ENCODE results near the gene TIGD2. TPM values are rescaled to one million over a fixed set of nuclear protein-coding genes. Genes with fewer than 3 reads are reported as not detected.

TIGD2 gene
- total and polyA plus RNA-seq, 2 donors from 2014 or later, result 5.1 to 9.1 TPM

GRCh38 chr4:89146196-89146595 is 34.9 kb downstream of the TIGD2 start:
- FAIRE-seq (no peak), DNase-seq (no peak)
- no peaks in the 10 kb centered on the region for H3K9me3 ChIP-seq (ENCODE audit: control insufficient read depth in 2 of 3, insufficient read depth in 1 of 3, low read length in 3 of 3)
- TF ChIP-seq, protein P1, sequence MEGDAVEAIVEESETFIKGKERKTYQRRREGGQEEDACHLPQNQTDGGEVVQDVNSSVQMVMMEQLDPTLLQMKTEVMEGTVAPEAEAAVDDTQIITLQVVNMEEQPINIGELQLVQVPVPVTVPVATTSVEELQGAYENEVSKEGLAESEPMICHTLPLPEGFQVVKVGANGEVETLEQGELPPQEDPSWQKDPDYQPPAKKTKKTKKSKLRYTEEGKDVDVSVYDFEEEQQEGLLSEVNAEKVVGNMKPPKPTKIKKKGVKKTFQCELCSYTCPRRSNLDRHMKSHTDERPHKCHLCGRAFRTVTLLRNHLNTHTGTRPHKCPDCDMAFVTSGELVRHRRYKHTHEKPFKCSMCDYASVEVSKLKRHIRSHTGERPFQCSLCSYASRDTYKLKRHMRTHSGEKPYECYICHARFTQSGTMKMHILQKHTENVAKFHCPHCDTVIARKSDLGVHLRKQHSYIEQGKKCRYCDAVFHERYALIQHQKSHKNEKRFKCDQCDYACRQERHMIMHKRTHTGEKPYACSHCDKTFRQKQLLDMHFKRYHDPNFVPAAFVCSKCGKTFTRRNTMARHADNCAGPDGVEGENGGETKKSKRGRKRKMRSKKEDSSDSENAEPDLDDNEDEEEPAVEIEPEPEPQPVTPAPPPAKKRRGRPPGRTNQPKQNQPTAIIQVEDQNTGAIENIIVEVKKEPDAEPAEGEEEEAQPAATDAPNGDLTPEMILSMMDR (IDR thresholded peaks at IDR 0.05; ENCODE audit: borderline replicate concordance, extremely low read depth, insufficient read depth), result no peak
- intact Hi-C loops (cut with DNase I), result no loop called here
- H3K27ac ChIP-seq (ENCODE audit: low read depth in 2 of 2, low read length in 2 of 2), result no peak overlapping the region
- H3K36me3 ChIP-seq (ENCODE audit: control insufficient read depth in 2 of 3, insufficient read depth in 3 of 3, low read length in 3 of 3), result no peaks in the 10 kb centered on the region
- no peaks in the 10 kb centered on the region for H3K27me3 ChIP-seq (ENCODE audit: control insufficient read depth, insufficient read depth, low read length)
- H3K9ac ChIP-seq (ENCODE audit: low read length in 3 of 3), result no peak overlapping the region
- no peaks in the 10 kb centered on the region for H3K4me1 ChIP-seq (ENCODE audit: control insufficient read depth in 2 of 3, insufficient read depth in 2 of 3, low read depth in 1 of 3, low read length in 3 of 3)
- H3K4me3 ChIP-seq (ENCODE audit: low read length in 3 of 3), result no peak overlapping the region

- TF ChIP-seq, protein P1 (IDR thresholded peaks at IDR 0.05; ENCODE audit: borderline replicate concordance, extremely low read depth, insufficient read depth), result no peak
Observed at GRCh38 chr4:89152972-89153371, 41.6 kb downstream of the TIGD2 start.

DNA sequence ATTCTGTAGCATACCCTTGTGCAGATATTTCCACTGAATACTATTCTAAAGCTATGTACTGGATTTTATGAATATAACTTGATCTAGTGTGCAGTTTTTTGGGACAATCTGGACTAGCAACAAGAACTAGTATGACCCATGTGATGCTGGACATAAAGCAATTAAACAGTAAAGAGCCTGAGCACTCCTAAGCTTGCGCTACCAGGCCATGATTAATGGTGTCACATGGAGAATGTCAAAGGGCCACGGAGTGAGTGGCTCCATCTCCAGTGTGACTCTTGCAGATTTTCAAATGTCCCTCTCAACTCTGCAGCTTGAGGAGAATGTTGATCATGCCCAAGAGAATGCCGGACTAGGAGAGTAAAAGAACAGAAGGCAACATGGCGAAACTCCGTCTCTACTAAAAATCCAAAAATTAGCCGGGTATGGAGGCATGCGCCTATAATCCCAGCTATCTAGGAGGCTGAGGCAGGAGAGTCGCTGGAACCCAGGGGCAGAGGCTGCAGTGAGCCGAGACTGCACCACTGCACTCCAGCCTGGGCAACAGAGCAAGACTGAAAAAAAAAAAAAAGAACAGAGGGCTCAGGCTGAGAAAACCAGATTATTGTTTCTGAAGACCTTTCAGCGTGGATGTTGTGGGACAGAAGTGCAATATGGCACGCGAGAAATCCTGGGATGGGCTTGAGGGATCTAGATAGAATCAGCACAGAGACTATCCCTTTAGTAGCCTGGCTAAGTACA is 45.0 kb downstream of the TIGD2 start:
- H3K9me3 ChIP-seq (ENCODE audit: control insufficient read depth in 2 of 3, insufficient read depth in 1 of 3, low read length in 3 of 3), result no peaks in the 10 kb centered on the region
- no peaks in the 10 kb centered on the region for H3K36me3 ChIP-seq (ENCODE audit: control insufficient read depth in 2 of 3, insufficient read depth in 3 of 3, low read length in 3 of 3)
- H3K27me3 ChIP-seq (ENCODE audit: control insufficient read depth, insufficient read depth, low read length), result no peaks in the 10 kb centered on the region
- H3K4me1 ChIP-seq (ENCODE audit: control insufficient read depth in 2 of 3, insufficient read depth in 2 of 3, low read depth in 1 of 3, low read length in 3 of 3), result no peaks in the 10 kb centered on the region
- TF ChIP-seq, protein P1 (IDR thresholded peaks at IDR 0.05; ENCODE audit: borderline replicate concordance, extremely low read depth, insufficient read depth), result no peak
- no peak overlapping the region for H3K27ac ChIP-seq (ENCODE audit: low read depth in 2 of 2, low read length in 2 of 2)
- intact Hi-C loops (cut with DNase I), result no loop called here
- no peak overlapping the region for H3K4me3 ChIP-seq (ENCODE audit: low read length in 3 of 3)
- FAIRE-seq (no peak), DNase-seq (no peak)
- H3K9ac ChIP-seq (ENCODE audit: low read length in 3 of 3), result no peak overlapping the region

More at GRCh38 chr4:89152972-89153371, 41.6 kb downstream of the TIGD2 start:
- FAIRE-seq (no peak), DNase-seq (no peak)
- H3K9me3 ChIP-seq (ENCODE audit: control insufficient read depth in 2 of 3, insufficient read depth in 1 of 3, low read length in 3 of 3), result no peaks in the 10 kb centered on the region
- intact Hi-C loops (cut with DNase I), result no loop called here
- no peaks in the 10 kb centered on the region for H3K4me1 ChIP-seq (ENCODE audit: control insufficient read depth in 2 of 3, insufficient read depth in 2 of 3, low read depth in 1 of 3, low read length in 3 of 3)
- H3K27ac ChIP-seq (ENCODE audit: low read depth in 2 of 2, low read length in 2 of 2), result no peak overlapping the region
- H3K36me3 ChIP-seq (ENCODE audit: control insufficient read depth in 2 of 3, insufficient read depth in 3 of 3, low read length in 3 of 3), result no peaks in the 10 kb centered on the region
- no peak overlapping the region for H3K9ac ChIP-seq (ENCODE audit: low read length in 3 of 3)
- H3K27me3 ChIP-seq (ENCODE audit: control insufficient read depth, insufficient read depth, low read length), result no peaks in the 10 kb centered on the region
- no peak overlapping the region for H3K4me3 ChIP-seq (ENCODE audit: low read length in 3 of 3)
